ENCODE results near the gene ZNF565.
"Not testable (repeated sequence)": the region's sequence is repeated elsewhere in the genome, so short reads cannot be mapped to it uniquely, and the experiment has no call there.

ZNF565 gene

GRCh38 chr19:36210497-36210896 is 4.0 kb downstream of the ZNF565 start:
- DNase-seq = no peak

- DNase-seq = no peak
These were observed 5.1 kb downstream of the ZNF565 start for GRCh38 chr19:36209372-36209771.

GRCh38 chr19:36207605-36208252 is 6.7 kb downstream of the ZNF565 start:
- DNase-seq = no peak

- no peak for DNase-seq
These were observed 11.2 kb downstream of the ZNF565 start for GRCh38 chr19:36203293-36203692.

- no peak for DNase-seq
These were observed 12.8 kb downstream of the ZNF565 start for GRCh38 chr19:36201684-36202083.

GRCh38 chr19:36198119-36198518 is 16.3 kb downstream of the ZNF565 start:
- no peak for DNase-seq

- no peak for DNase-seq
These were observed 18.2 kb downstream of the ZNF565 start for GRCh38 chr19:36196249-36196648.

GRCh38 chr19:36186722-36187121 is 27.7 kb downstream of the ZNF565 start:
- not testable (repeated sequence) for DNase-seq

- no peak for DNase-seq
These were observed 31.2 kb downstream of the ZNF565 start for GRCh38 chr19:36183245-36183628.

GRCh38 chr19:36182612-36183244 is 31.7 kb downstream of the ZNF565 start:
- DNase-seq = no peak

- DNase-seq = not testable (repeated sequence)
These were observed 35.4 kb downstream of the ZNF565 start for GRCh38 chr19:36179077-36179476.

- DNase-seq = not testable (repeated sequence)
These were observed 40.6 kb downstream of the ZNF565 start for GRCh38 chr19:36173846-36174245.

- DNase-seq = no peak
These were observed 41.6 kb downstream of the ZNF565 start for GRCh38 chr19:36172852-36173251.

GRCh38 chr19:36169084-36169760 is 45.2 kb downstream of the ZNF565 start:
- no peak for DNase-seq

GRCh38 chr19:36163813-36164212 is 50.7 kb downstream of the ZNF565 start:
- no peak for DNase-seq

GRCh38 chr19:36160821-36161596 is 53.5 kb downstream of the ZNF565 start:
- DNase-seq = no peak

- DNase-seq = no peak
These were observed 61.3 kb downstream of the ZNF565 start for GRCh38 chr19:36153126-36153525.

GRCh38 chr19:36152352-36153091 is 61.9 kb downstream of the ZNF565 start, which contains the start of gene COX7A1:
TSS of gene COX7A1 (minus strand) at chr19:36152447. CDS start at chr19:36152407, 40 bp downstream.
- DNase-seq = no peak

- no peak for DNase-seq
These were observed 62.5 kb downstream of the ZNF565 start for GRCh38 chr19:36152019-36152351.

GRCh38 chr19:36151144-36152018 is 63.1 kb downstream of the ZNF565 start:
- DNase-seq = no peak

GRCh38 chr19:36150586-36150985 is 63.9 kb downstream of the ZNF565 start:
- no peak for DNase-seq

All from NCI-H187 (cell line).